ENCODE data around the gene ST3GAL3. TPM values are rescaled to one million over a fixed set of nuclear protein-coding genes. Genes with fewer than 3 reads are reported as not detected.

The ST3GAL3 gene
- total and polyA plus RNA-seq, 3 experiments from 2014 or later, result 9.7 to 10.1 (median 9.7) TPM

GRCh38 chr1:43946236-43947060 lies 239.1 kb downstream of the ST3GAL3 start, which contains the start of gene IPO13:
IPO13 (plus strand) TSS chr1:43946950; CDS start chr1:43947601, 651 bp downstream.
- ChIA-PET CTCF (interaction anchor here (0.9 to 5.3 kb wide), 9 partner anchors 12 to 183 kb away, joined by 3 to 46 read pairs (median 4); partner anchors contain the start of genes ARTN, ATP6V0B and DPH2), POLR2A (interaction anchor here (0.6 to 2.5 kb wide), 5 partner anchors 23 to 1179 kb away, joined by 3 to 9 read pairs (median 5); partner anchors contain the start of genes ATP6V0B, C1orf50, DPH2 and P3H1)
- Mint-ChIP-seq H3K4me3 (peak within 1 kb of the TSS; percentile 83 to 94 (median 90)), H3K9me3 (no peaks in the 10 kb centered on the region), H3K27me3 (no peaks in the 10 kb centered on the region), H3K4me1 (peaks cover 45 to 66% (median 47%) of the 10 kb centered on the region in 3 donors), H3K36me3 (peaks cover 0 to 22% (median 3%) of the 10 kb centered on the region in 3 donors), H3K27ac (peak within 1 kb of the TSS; percentile 67 to 99 (median 94))
- peak within 1 kb of the TSS; percentile 95 for H3K27ac ChIP-seq (ENCODE audit: low read depth, low read length)
- peaks cover 26% of the 10 kb centered on the region for H3K4me1 ChIP-seq (ENCODE audit: insufficient read depth, low read length)
- H3K36me3 ChIP-seq (ENCODE audit: insufficient read depth, low read length), result no peaks in the 10 kb centered on the region
- DNase-seq, result peak; percentile 91 to 96 (median 96)
- peak within 1 kb of the TSS; percentile 83 for H3K4me3 ChIP-seq (ENCODE audit: low read length)
- H3K9me3 ChIP-seq (ENCODE audit: low read length), result no peaks in the 10 kb centered on the region
- H3K27me3 ChIP-seq (ENCODE audit: insufficient read depth, low read length, poor library complexity, severe bottlenecking), result no peaks in the 10 kb centered on the region

GRCh38 chr1:43947061-43947873 lies 239.9 kb downstream of the ST3GAL3 start:
- ChIA-PET POLR2A (interaction anchor here (0.6 to 2.5 kb wide), 5 partner anchors 23 to 1180 kb away, joined by 3 to 9 read pairs (median 5); partner anchors contain the start of genes ATP6V0B, C1orf50, DPH2 and P3H1), CTCF (interaction anchor here (1.3 to 5.3 kb wide), 6 partner anchors 11 to 184 kb away, joined by 3 to 46 read pairs (median 8); partner anchors contain the start of genes ARTN, ATP6V0B and DPH2)
- no peak for DNase-seq
- H3K9me3 ChIP-seq (ENCODE audit: low read length), result no peaks in the 10 kb centered on the region
- H3K4me3 ChIP-seq (ENCODE audit: low read length), result peak overlapping the region; percentile 83
- peaks cover 26% of the 10 kb centered on the region for H3K4me1 ChIP-seq (ENCODE audit: insufficient read depth, low read length)
- Mint-ChIP-seq H3K4me3 (peak overlapping the region; percentile 83 to 94 (median 90)), H3K4me1 (peaks cover 46 to 66% (median 53%) of the 10 kb centered on the region in 3 donors), H3K9me3 (no peaks in the 10 kb centered on the region), H3K36me3 (peaks cover 0 to 20% (median 3%) of the 10 kb centered on the region in 3 donors), H3K27ac (peak overlapping the region; percentile 67 to 99 (median 94)), H3K27me3 (no peaks in the 10 kb centered on the region)
- no peaks in the 10 kb centered on the region for H3K27me3 ChIP-seq (ENCODE audit: insufficient read depth, low read length, poor library complexity, severe bottlenecking)
- peak overlapping the region; percentile 95 for H3K27ac ChIP-seq (ENCODE audit: low read depth, low read length)
- H3K36me3 ChIP-seq (ENCODE audit: insufficient read depth, low read length), result no peaks in the 10 kb centered on the region

GRCh38 chr1:43947874-43948437 lies 240.6 kb downstream of the ST3GAL3 start:
- H3K4me3 ChIP-seq (ENCODE audit: low read length), result peak overlapping the region; percentile 83

GRCh38 chr1:43949678-43950077 lies 242.3 kb downstream of the ST3GAL3 start:
- no peaks in the 10 kb centered on the region for H3K9me3 Mint-ChIP-seq
- peaks cover 36 to 52% (median 52%) of the 10 kb centered on the region in 3 donors for H3K4me1 Mint-ChIP-seq
- DNase-seq, result no peak
- peak overlapping the region in 3 of 7 donors; percentile 20 to 67 (median 33) for H3K4me3 Mint-ChIP-seq
- peaks cover 0 to 15% (median 3%) of the 10 kb centered on the region in 3 donors for H3K36me3 Mint-ChIP-seq
- Histone ChIP-seq H3K36me3 (ENCODE audit: insufficient read depth, low read length) (no peaks in the 10 kb centered on the region), H3K27me3 (ENCODE audit: insufficient read depth, low read length, poor library complexity, severe bottlenecking) (no peaks in the 10 kb centered on the region), H3K4me1 (ENCODE audit: insufficient read depth, low read length) (peaks cover 26% of the 10 kb centered on the region), H3K27ac (ENCODE audit: low read depth, low read length) (no peak overlapping the region), H3K9me3 (ENCODE audit: low read length) (no peaks in the 10 kb centered on the region), H3K4me3 (ENCODE audit: low read length) (no peak overlapping the region)
- ChIA-PET CTCF (interaction anchor here (1.6 kb wide), 1 partner anchor 15 kb away, joined by 8 read pairs; the partner anchor contains the start of gene ARTN), POLR2A (no interaction called here)
- H3K27ac Mint-ChIP-seq, result peak overlapping the region in 2 of 8 donors; percentile 14 to 60
- peaks cover 0 to 1% of the 10 kb centered on the region in 2 donors for H3K27me3 Mint-ChIP-seq

More at GRCh38 chr1:43947874-43948437, 240.6 kb downstream of the ST3GAL3 start:
- no peaks in the 10 kb centered on the region for H3K36me3 ChIP-seq (ENCODE audit: insufficient read depth, low read length)
- H3K36me3 Mint-ChIP-seq, result peaks cover 0 to 18% (median 3%) of the 10 kb centered on the region in 3 donors
- no peak for DNase-seq
- peak overlapping the region; percentile 95 for H3K27ac ChIP-seq (ENCODE audit: low read depth, low read length)
- ChIA-PET CTCF (interaction anchor here (0.7 to 5.3 kb wide), 5 partner anchors 10 to 423 kb away, joined by 3 to 46 read pairs (median 7); partner anchors contain the start of genes ARTN and ATP6V0B), POLR2A (no interaction called here)
- H3K27me3 Mint-ChIP-seq, result no peaks in the 10 kb centered on the region
- H3K27me3 ChIP-seq (ENCODE audit: insufficient read depth, low read length, poor library complexity, severe bottlenecking), result no peaks in the 10 kb centered on the region
- H3K4me3 Mint-ChIP-seq, result peak overlapping the region; percentile 83 to 94 (median 90)
- H3K4me1 Mint-ChIP-seq, result peaks cover 43 to 61% (median 53%) of the 10 kb centered on the region in 3 donors
- peak overlapping the region; percentile 67 to 99 (median 92) for H3K27ac Mint-ChIP-seq
- H3K9me3 ChIP-seq (ENCODE audit: low read length), result no peaks in the 10 kb centered on the region
- no peaks in the 10 kb centered on the region for H3K9me3 Mint-ChIP-seq
- peaks cover 26% of the 10 kb centered on the region for H3K4me1 ChIP-seq (ENCODE audit: insufficient read depth, low read length)

- H3K36me3 Mint-ChIP-seq, result peaks cover 0 to 15% (median 3%) of the 10 kb centered on the region in 3 donors
- Histone ChIP-seq H3K9me3 (ENCODE audit: low read length) (no peaks in the 10 kb centered on the region), H3K4me1 (ENCODE audit: insufficient read depth, low read length) (peaks cover 18% of the 10 kb centered on the region), H3K27me3 (ENCODE audit: insufficient read depth, low read length, poor library complexity, severe bottlenecking) (no peaks in the 10 kb centered on the region), H3K27ac (ENCODE audit: low read depth, low read length) (no peak overlapping the region), H3K36me3 (ENCODE audit: insufficient read depth, low read length) (no peaks in the 10 kb centered on the region), H3K4me3 (ENCODE audit: low read length) (no peak overlapping the region)
- no peaks in the 10 kb centered on the region for H3K9me3 Mint-ChIP-seq
- peak overlapping the region in 2 of 7 donors; percentile 76 to 80 for H3K4me3 Mint-ChIP-seq
- ChIA-PET CTCF (interaction anchor here (0.8 to 1.6 kb wide), 2 partner anchors 17 to 21 kb away, joined by 3 to 8 read pairs; partner anchors contain the start of gene ARTN), POLR2A (no interaction called here)
- H3K27ac Mint-ChIP-seq, result no peak overlapping the region
- DNase-seq, result no peak
- peaks cover 23 to 38% (median 35%) of the 10 kb centered on the region in 3 donors for H3K4me1 Mint-ChIP-seq
- H3K27me3 Mint-ChIP-seq, result peaks cover 0 to 1% of the 10 kb centered on the region in 2 donors
Observed at GRCh38 chr1:43951021-43951985, 244.0 kb downstream of the ST3GAL3 start.

GRCh38 chr1:43952731-43953346 lies 245.5 kb downstream of the ST3GAL3 start:
- Mint-ChIP-seq H3K27ac (no peak overlapping the region), H3K4me3 (peak overlapping the region in 1 of 7 donors; percentile 8), H3K4me1 (peaks cover 19 to 34% (median 26%) of the 10 kb centered on the region in 3 donors), H3K36me3 (peaks cover 0 to 29% (median 8%) of the 10 kb centered on the region in 3 donors), H3K27me3 (peaks cover 0 to 1% of the 10 kb centered on the region in 2 donors), H3K9me3 (no peaks in the 10 kb centered on the region)
- ChIA-PET POLR2A (no interaction called here), CTCF (interaction anchor here (0.7 kb wide), 1 partner anchor 18 kb away, joined by 3 read pairs; no protein-coding TSS in a partner anchor)
- no peaks in the 10 kb centered on the region for H3K27me3 ChIP-seq (ENCODE audit: insufficient read depth, low read length, poor library complexity, severe bottlenecking)
- H3K4me3 ChIP-seq (ENCODE audit: low read length), result no peak overlapping the region
- no peaks in the 10 kb centered on the region for H3K9me3 ChIP-seq (ENCODE audit: low read length)
- no peak overlapping the region for H3K27ac ChIP-seq (ENCODE audit: low read depth, low read length)
- DNase-seq, result no peak
- peaks cover 10% of the 10 kb centered on the region for H3K4me1 ChIP-seq (ENCODE audit: insufficient read depth, low read length)
- peaks cover 8% of the 10 kb centered on the region for H3K36me3 ChIP-seq (ENCODE audit: insufficient read depth, low read length)
